Ectodermal cell (in vitro differentiated cells): ENCODE results near the gene PARK7.
"Not testable (repeated sequence)": the region's sequence is repeated elsewhere in the genome, so short reads cannot be mapped to it uniquely, and the experiment has no call there.

Experiments
- H3K27ac ChIP-seq: 2 replicates; pipeline ENCODE4 v1.7.0; 2013; ENCODE audit warnings: mild to moderate bottlenecking, low read depth, low read length; ENCODE audit not compliant: insufficient read depth, poor library complexity, severe bottlenecking
- H3K27me3 ChIP-seq: 2 replicates; pipeline ENCODE4 v1.7.0; 2013; ENCODE audit warnings: mild to moderate bottlenecking, low read length; ENCODE audit not compliant: insufficient read depth, control insufficient read depth, poor library complexity, severe bottlenecking
- H3K36me3 ChIP-seq: one replicate; pipeline ENCODE4 v1.7.0; 2013; ENCODE audit warnings: low read length; ENCODE audit not compliant: control insufficient read depth, insufficient read depth
- H3K4me1 ChIP-seq: one replicate; pipeline ENCODE4 v1.7.0; 2013; ENCODE audit warnings: low read length; ENCODE audit not compliant: control insufficient read depth, insufficient read depth
- H3K4me3 ChIP-seq: 2 replicates; pipeline ENCODE4 v1.7.0; 2013; ENCODE audit warnings: low read depth, low read length, control low read depth; ENCODE audit not compliant: insufficient read depth
- H3K9me3 ChIP-seq: 2 replicates; pipeline ENCODE4 v1.7.0; 2013; ENCODE audit warnings: mild to moderate bottlenecking, low read length, moderate library complexity; ENCODE audit not compliant: control insufficient read depth
- WGBS, 2 experiments: methylation state at CpG; one replicate each; pipeline ENCODE4 v1.1.7; 2013; ENCODE audit warnings: missing lambda C conversion rate in 2 of 2; 5-methylcytosine and 5-hydroxymethylcytosine counted together

The PARK7 gene

DNA sequence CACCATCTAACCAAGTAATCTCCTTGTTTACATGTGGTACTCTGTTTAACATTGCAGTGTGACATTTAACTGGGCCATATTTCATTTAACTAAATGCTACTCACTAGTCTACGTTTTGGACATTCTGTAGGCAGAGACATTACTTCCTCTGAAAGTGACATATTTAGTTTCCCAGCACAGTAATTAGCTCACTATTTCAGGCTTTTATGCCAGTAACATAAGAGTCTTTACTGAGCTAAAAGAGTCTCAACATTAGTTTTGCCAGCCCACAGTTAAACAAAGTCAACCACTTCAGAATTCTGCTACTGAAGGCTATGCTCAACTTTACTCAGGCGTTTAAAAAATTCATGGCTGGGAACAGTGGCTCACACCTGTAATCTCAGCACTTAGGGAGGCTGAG is 18.3 kb upstream of the PARK7 start:
- no peaks in the 10 kb centered on the region for H3K36me3 ChIP-seq
- no peaks in the 10 kb centered on the region for H3K9me3 ChIP-seq
- 93% methylated on average over 2 of the region's 2 CpGs for WGBS, 2 experiments
- H3K27me3 ChIP-seq, result peaks cover 50% of the 10 kb centered on the region
- no peaks in the 10 kb centered on the region for H3K4me1 ChIP-seq
- no peak overlapping the region for H3K4me3 ChIP-seq
- no peak overlapping the region for H3K27ac ChIP-seq

DNA sequence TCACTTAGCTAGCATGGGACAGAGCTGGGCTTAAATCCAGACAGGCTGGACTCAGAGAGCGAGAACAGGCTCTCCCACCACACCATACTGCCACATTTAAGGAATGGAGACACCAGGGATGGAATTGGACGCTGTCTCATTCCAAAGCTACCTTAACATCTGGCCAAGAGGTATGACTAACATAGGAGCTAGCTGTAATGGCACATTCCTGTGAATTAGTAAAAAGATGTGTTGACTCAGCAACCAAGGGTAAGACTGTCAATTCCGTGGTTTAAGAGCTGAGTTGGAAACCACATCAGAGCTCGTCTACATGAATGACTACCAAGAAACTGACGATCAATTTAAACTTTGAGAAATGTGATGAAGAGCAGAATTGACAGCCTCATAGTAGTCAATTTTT is 12.6 kb upstream of the PARK7 start:
- 89 to 94% methylated on average over 5 of the region's 5 CpGs for WGBS, 2 experiments
- H3K36me3 ChIP-seq, result no peaks in the 10 kb centered on the region
- no peaks in the 10 kb centered on the region for H3K4me1 ChIP-seq
- H3K9me3 ChIP-seq, result no peaks in the 10 kb centered on the region
- H3K27ac ChIP-seq, result no peak overlapping the region
- H3K4me3 ChIP-seq, result no peak overlapping the region
- H3K27me3 ChIP-seq, result no peaks in the 10 kb centered on the region

DNA sequence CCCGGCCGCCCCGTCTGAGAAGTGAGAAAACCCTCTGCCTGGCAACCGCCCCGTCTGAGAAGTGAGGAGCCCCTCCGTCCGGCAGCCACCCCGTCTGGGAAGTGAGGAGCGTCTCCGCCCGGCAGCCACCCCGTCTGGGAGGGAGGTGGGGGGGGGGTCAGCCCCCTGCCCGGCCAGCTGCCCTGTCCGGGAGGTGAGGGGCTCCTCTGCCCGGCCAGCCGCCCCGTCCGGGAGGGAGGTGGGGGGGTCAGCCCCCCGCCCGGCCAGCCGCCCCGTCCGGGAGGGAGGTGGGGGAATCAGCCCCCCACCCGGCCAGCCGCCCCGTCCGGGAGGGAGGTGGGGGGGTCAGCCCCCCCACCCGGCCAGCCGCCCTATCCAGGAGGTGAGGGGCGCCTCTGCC is 8.7 kb upstream of the PARK7 start:
- not testable (repeated sequence) for H3K9me3 ChIP-seq, H3K4me1 ChIP-seq, H3K27ac ChIP-seq, H3K4me3 ChIP-seq, H3K27me3 ChIP-seq, H3K36me3 ChIP-seq
- whole genome bisulfite sequencing, 2 experiments, result 94 to 96% methylated on average over 23 to 29 of the region's 30 CpGs

DNA sequence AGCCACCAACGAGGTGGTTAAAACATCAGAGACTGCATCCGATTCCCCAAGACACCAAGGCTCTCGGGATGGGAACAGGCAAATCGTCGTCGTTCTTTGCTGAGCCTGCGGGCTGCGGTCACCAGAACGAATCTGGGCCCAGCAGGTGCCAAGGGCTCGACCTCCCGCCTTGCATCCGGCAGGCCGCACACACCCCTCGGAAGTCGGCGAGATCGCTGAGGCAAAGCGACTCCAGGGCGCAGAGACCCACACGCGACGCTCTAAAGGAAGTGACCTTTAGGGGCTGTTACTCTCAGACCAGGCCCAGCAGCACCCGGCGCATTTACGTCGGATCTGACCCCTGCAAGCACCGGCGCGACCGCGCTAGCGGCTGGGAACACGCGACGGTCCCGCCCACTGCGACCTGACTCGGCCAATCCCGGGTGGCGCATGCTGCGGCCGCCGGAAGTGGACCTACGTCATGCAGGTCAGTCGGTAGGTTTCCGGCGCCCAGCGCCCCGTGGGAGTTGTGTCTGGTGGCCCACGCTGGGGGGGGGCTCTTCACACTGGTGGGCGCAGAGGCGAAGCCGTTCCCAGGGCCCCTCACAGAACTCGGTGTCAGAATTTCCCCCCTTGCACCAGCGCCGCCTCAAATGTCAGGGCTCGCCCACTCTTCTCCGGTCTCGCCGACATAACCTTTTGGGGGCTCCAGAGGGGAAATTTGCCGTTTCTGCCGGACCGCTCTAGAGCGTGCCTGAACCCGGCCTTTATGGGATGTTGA is 7.5 kb upstream of the PARK7 start:
- 75 to 78% methylated on average over 65 of the region's 65 CpGs for WGBS, 2 experiments
- Histone ChIP-seq H3K4me3 (peak overlapping the region; percentile 20), H3K9me3 (no peaks in the 10 kb centered on the region), H3K4me1 (no peaks in the 10 kb centered on the region), H3K27me3 (no peaks in the 10 kb centered on the region), H3K36me3 (no peaks in the 10 kb centered on the region), H3K27ac (no peak overlapping the region)

DNA sequence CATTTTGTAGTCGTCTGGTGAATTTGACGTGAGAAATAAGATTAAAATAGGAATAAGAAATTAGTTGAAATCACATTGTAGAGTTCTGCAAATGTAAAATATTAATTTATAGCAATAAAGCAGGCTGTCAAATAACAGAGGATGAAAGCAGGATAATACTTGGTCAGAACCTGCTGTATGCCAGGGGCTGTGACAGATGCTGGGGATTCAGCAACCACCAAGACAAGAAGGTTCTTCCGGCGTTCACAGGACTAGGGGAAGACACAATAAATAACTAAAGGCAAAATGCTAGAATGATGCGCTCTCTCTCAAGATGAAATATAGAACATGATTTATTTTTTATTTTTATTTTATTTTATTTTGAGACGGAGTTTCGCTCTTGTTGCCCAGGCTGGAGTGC is 6.8 kb upstream of the PARK7 start:
- no peak overlapping the region for H3K27ac ChIP-seq
- H3K36me3 ChIP-seq, result no peaks in the 10 kb centered on the region
- H3K4me1 ChIP-seq, result no peaks in the 10 kb centered on the region
- H3K9me3 ChIP-seq, result no peaks in the 10 kb centered on the region
- H3K4me3 ChIP-seq, result no peak overlapping the region
- H3K27me3 ChIP-seq, result no peaks in the 10 kb centered on the region
- 82 to 91% methylated on average over 4 to 7 of the region's 7 CpGs for WGBS, 2 experiments

DNA sequence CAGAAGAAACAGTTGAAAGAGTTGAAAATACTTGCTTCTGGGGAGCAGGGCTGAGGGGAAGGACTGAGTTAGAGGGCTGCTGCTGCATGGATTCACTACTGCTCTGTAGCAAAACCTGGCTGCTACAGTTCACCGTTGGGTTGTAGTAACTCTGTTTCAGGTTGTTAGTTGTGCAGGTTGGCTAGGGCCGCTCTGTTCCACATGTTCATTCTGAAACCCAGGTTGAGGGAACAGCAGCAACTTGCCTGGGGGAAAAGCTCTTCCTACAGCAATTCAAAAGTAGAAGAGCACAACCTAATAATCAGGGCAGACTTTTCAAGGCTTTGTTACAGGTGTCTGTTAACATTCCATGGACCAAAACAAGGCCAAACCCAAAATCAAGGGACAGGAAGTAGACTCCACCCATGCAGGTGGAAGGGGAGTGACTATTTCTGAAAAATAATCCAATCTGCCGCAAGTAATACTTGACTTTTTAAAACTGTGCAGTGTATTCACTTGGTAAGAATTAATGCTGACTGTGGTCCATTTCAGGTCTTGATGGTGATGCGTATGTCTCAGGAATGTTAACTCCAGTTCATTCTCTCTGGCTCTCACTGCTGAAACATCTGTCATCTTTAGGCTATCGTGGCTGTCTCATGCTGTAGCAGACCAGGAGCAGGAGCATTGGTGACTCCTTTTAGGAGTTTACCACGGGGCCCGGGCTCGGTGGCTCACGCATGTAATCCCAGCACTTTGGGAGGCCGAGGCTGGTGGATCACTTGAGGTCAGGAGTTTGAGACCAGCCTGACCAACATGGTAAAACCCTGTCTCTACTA is 5.1 kb upstream of the PARK7 start:
- no peak overlapping the region for H3K27ac ChIP-seq
- 91 to 92% methylated on average over 10 of the region's 10 CpGs for WGBS, 2 experiments
- no peak overlapping the region for H3K4me3 ChIP-seq
- H3K27me3 ChIP-seq, result no peaks in the 10 kb centered on the region
- H3K36me3 ChIP-seq, result no peaks in the 10 kb centered on the region
- H3K4me1 ChIP-seq, result no peaks in the 10 kb centered on the region
- H3K9me3 ChIP-seq, result no peaks in the 10 kb centered on the region

DNA sequence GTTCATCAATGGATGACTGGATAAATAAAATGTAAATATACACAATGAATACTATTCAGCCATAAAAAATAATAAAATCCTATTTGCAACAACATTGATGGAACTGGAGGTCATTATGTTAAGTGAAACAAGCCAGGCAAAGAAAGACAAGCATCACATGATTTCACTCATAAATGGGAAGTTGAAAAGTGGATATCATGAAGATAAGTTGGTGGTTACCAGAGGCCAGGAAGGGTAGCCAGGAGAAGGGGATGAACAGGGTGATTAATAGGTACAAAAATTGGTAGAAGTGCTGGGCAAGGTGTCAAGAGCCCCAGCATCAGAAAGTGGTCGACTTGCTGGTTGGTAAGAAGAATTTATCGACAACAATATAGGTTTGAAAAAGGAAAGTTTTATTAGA is 1.3 kb upstream of the PARK7 start:
- Histone ChIP-seq H3K36me3 (peaks cover 3% of the 10 kb centered on the region), H3K9me3 (no peaks in the 10 kb centered on the region), H3K4me3 (peak overlapping the region; percentile 77), H3K4me1 (peaks cover 7% of the 10 kb centered on the region), H3K27me3 (no peaks in the 10 kb centered on the region), H3K27ac (no peak overlapping the region)
- whole genome bisulfite sequencing, 2 experiments, result 95 to 96% methylated on average over 2 of the region's 2 CpGs

DNA sequence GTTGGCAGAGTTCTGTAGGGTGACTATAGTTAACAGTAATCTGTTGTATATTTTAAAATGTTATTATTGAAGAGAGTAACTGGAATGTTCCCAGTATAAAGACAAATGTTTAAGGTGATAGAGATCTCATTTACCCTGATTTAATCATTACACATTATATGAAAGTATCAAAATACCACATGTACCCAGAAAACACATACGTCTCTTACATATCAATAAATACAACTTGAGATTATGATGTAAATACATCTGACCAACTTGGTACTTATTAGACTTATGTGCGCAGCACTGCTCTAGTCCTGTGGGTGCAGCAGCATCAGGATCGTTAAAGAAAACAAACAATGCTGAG is 670 bp upstream of the PARK7 start:
- Histone ChIP-seq H3K27ac (peak overlapping the region; percentile 71), H3K27me3 (no peaks in the 10 kb centered on the region), H3K9me3 (no peaks in the 10 kb centered on the region), H3K4me3 (peak overlapping the region; percentile 77), H3K36me3 (peaks cover 9% of the 10 kb centered on the region), H3K4me1 (peaks cover 7% of the 10 kb centered on the region)
- 7 to 13% methylated on average over 2 to 3 of the region's 3 CpGs for WGBS, 2 experiments

DNA sequence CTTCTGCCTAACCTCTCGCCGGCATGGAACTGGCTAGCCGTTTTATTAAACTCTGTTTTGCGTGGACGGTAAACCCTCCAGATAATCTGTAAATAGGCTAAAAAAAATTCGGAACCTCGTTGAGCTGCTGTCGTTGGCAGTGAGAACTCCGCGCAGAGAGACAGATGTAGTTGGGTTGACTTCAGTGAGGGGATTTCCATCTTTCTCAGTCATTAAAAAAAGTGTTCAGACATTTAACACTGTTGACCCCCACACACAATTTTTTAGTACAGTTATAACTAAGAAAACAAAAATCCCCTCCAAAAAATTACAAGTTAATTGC is 464 bp downstream of the PARK7 start:
- H3K36me3 ChIP-seq, result peaks cover 9% of the 10 kb centered on the region
- no peaks in the 10 kb centered on the region for H3K9me3 ChIP-seq
- H3K4me3 ChIP-seq, result peak overlapping the region; percentile 77
- no peaks in the 10 kb centered on the region for H3K27me3 ChIP-seq
- H3K27ac ChIP-seq, result no peak overlapping the region
- 1 to 2% methylated on average over 10 of the region's 10 CpGs for WGBS, 2 experiments
- peaks cover 7% of the 10 kb centered on the region for H3K4me1 ChIP-seq

DNA sequence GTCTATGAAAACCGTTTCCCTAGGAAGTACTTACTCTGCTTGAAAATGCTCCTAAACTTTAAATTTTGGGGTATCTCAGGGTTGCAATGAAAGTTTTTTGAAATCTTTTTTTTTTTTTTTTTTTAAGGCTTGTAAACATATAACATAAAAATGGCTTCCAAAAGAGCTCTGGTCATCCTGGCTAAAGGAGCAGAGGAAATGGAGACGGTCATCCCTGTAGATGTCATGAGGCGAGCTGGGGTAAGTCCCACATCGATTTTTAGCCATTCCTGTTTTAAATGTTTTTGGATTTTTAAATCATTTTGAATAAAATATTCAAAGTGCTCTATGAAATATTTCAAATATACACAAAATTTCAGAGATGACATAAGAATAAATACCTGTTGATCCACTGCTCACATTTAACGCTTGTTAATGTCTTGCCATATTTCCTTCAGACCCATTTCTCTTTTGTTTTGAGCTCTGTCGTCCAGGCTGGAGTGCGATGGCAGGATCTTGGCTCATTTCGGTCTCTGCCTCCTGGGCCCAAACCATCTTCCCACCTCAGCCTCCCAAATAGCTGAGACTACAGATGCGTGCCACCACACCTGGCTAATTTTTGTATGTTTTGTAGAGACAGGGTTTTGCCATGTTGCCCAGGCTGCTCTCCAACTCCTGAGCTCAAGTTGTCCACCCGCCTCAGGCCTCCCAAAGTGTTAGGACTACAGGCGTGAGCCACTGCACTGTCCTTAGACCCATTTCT is 1.3 kb downstream of the PARK7 start:
- Histone ChIP-seq H3K36me3 (peaks cover 9% of the 10 kb centered on the region), H3K9me3 (no peaks in the 10 kb centered on the region), H3K4me3 (peak overlapping the region; percentile 77), H3K27me3 (no peaks in the 10 kb centered on the region), H3K27ac (no peak overlapping the region), H3K4me1 (peaks cover 7% of the 10 kb centered on the region)
- 93% methylated on average over 10 to 11 of the region's 11 CpGs for WGBS, 2 experiments
